EH (cell line): ENCODE results near the gene INPP5D.
"Not testable (repeated sequence)": the region's sequence is repeated elsewhere in the genome, so short reads cannot be mapped to it uniquely, and the experiment has no call there.

Experiments
- DNase-seq: peaks from one replicate; pipeline ENCODE4 v3.0.0-alpha.2; 2015; ENCODE audit warnings: low read depth

The INPP5D gene

GRCh38 chr2:233093721-233094120 lies 33.6 kb downstream of the INPP5D start:
- DNase-seq, result no peak

DNA sequence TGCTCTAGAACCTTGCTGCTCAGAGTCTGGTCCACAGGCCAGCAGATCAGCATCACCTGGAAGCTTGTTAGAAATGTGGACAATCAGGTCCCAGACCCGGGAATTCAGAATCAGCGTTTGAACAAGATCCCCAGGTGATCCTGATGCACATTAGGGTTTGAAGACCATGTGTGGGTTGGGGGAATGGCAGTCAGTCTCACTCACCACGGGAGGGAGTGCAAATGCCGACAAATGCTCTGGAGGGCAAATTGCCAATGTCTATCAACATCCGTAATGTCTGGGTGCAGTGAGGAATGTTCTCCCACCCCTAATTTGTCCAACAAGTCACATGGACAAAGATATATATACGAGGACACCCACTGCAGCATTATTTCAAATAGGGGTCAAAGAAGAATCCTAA lies 34.5 kb downstream of the INPP5D start:
- DNase-seq, result no peak

DNA sequence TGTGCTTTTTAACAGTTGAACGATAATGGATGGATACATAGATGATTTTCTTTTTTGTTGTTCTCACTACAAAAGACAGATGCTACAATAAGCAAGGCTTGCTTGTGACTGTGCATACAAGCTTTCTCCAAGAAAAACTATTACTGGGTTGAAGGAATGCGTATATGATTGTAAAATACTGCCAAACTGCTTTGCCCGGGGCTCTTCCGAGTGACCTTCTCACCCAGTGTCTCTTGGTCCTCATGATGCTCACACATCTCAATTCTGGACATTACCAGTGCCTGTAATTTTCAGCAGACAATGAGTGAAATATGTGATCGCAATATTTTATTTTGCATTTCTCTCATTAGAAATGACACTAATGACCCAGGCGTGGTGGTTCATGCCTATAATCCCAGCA lies 35.9 kb downstream of the INPP5D start:
- DNase-seq, result peak; percentile 3

DNA sequence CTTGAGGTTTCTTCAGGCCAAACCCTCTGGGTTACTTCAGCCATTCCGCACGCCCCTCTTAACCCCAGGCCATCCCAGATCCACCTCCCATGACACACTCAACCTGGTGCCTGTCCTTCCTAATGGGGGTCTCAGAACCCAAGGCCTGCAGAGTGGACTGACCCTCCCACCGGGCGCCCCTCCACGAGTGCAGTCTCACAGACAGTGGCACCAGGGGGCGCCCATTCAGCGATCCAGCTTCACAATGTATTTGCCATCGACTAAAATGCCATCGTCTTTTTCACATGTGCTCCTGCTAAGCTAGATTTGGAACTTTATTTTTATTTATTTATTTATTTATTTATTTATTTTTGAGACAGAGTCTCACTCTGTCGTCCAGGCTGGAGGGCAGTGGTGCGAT lies 38.5 kb downstream of the INPP5D start:
- peak; percentile 26 for DNase-seq

DNA sequence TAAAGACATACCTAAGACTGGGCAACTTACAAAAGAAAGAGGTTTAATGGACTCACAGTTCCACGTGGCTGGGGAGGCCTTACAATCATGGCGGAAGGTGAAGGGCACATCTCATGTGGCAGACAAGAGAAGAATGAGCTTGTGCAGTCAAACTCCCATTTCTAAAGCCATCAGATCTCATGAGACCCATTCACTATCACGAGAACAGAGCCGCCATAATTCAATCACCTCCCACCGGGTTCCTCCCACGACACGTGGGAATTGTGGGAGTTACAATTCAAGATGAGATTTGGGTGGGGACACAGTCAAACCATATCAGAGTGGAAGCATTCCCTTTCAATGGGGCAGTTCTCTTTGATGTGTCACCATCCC lies 39.7 kb downstream of the INPP5D start:
- DNase-seq, result not testable (repeated sequence)

GRCh38 chr2:233100192-233100998 lies 40.3 kb downstream of the INPP5D start:
- DNase-seq, result no peak

- DNase-seq, result no peak
These were observed 41.0 kb downstream of the INPP5D start for GRCh38 chr2:233101141-233101540.

DNA sequence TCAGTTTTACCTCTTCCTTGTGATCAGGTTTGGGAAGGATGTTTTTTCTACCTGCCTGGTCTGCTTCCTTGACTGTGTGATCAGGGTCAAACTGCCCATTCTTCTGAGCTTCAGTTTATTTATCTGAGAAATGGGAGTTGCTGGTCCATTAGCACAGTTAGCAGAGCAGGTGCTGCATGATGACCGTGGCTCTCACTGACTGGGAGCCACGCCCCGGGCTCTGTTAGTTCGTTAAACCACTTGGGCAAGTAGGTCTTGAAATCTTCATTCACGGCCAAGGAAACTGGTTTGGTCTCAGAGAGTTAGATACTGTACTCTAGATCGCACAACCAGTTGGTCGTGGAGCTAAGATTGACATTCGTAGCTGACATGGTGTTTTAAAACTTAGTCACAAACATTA lies 41.7 kb downstream of the INPP5D start:
- DNase-seq, result no peak

DNA sequence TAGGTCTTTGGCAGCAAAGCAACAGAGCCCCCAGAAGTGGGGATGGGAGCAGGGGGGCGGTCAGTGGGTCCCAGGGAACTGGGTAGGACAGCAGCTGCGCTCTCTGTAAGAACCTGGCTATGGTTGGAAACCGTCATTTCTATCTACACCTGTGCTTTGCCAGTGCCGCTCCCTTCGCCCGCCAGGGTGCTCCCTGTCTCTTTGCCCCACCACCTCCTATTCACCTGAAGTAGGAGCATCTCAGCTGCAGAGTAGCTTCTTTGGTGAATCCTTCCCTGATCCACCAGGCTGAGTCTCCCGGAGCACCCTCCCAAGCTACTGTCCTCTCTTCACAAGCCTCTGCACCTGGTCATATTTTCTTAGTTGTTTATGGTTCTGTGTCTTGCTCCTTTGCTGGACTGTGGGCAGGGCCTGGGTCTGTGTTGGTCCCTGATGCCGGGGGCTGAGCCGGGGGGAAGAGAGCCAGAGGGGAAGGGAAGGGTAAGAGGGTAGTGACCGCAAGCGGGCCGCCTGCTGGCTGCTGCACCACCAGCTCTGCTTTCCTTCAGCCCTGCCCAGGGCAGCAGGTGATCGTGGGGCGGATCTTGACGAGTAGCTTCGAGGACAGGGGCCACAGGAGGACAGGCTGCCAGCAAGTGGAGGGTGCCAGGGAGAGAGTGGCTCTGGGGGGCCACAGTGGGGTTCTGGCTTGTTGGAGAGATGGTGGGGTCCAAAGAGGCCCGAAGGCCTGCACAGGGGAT lies 45.2 kb downstream of the INPP5D start:
- no peak for DNase-seq

GRCh38 chr2:233105930-233106329 lies 45.8 kb downstream of the INPP5D start:
- no peak for DNase-seq

DNA sequence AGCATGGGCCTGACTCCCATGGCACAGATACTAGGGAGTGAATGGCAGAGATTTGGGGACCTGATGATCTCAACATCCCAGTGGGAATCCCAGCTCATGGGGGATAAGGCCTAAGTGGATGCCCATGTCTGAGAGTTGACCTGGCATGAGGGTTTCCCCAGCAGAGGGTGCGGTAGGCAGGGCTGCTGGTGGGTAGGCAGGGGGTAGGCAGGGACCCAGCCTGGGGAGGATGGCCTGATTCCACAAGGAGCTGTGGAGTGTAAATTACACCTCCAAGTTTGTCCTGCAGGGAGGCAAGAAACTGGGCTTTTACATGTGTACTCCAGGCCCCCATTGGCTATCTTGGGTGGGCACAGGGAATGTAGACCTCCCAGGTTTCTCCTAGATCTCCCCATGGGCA lies 46.9 kb downstream of the INPP5D start:
- DNase-seq, result no peak

DNA sequence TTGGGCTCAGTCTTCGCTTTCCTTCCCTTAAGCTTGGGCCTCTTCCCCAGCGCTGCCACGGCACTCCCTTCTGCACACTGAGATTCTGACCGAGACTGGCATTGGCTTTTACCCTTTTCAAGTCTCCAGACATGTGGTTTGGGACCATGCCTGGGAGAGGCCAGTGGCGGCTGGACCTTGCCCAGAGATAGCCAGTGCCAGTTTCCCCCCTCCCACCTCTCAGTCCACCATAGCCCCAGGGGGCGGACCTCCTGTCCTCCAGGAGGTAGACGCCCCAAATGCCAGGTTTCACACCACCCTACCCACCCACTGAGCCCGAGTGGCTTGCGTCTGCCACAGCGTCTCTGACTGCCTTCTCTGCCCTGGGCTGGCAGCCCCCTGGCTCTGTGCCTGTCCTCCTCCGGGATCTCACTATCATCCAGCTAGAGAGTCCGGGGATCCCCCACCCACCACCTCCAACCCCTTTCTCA lies 47.7 kb downstream of the INPP5D start:
- DNase-seq, result no peak

- no peak for DNase-seq
These were observed 48.7 kb downstream of the INPP5D start for GRCh38 chr2:233108611-233109490.

- DNase-seq, result no peak
These were observed 51.3 kb downstream of the INPP5D start for GRCh38 chr2:233111427-233111826.

GRCh38 chr2:233112329-233112728 lies 52.2 kb downstream of the INPP5D start:
- no peak for DNase-seq

- no peak for DNase-seq
These were observed 52.8 kb downstream of the INPP5D start for GRCh38 chr2:233112776-233113452.

DNA sequence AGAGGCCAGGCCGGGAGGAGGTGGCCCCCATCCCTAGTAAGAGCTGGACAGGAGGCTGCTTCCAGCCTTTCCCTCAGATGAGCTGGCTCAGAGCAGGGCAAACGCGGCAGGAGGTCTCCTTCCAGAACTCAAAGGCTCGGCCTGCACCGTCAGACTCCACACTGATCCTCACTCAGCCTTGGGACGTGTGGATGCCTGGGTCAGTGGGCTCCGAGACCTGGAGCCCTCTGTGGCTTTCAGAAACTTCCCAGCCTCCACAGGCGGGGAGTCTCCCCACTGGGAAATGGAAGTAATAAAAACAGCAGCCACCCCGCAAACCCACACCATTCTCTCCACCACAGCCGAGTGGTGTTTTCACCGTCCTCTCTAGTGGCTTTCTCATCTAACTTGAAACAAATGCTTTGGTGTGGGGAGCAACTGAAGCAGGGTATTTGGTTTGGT lies 54.3 kb downstream of the INPP5D start:
- no peak for DNase-seq

DNA sequence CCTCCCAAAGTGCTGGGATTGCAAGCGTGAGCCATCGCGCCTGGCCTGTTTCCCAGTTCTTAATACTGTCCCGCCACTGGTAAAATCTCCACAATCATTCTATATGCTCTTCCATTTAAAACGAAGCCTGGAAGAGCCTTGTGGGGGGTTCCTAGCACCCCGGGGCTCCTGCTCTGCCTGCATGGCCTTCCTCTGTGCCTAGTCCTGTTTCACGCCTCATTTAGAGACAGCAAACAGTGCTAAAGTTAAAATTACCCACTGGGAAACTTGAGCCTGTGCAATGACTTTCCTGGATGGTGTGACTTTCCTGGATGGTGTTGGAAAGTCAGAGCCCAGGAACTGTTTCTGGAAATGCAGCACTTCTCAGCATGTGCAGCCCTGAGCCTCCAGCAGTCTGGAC lies 55.0 kb downstream of the INPP5D start:
- DNase-seq, result no peak

DNA sequence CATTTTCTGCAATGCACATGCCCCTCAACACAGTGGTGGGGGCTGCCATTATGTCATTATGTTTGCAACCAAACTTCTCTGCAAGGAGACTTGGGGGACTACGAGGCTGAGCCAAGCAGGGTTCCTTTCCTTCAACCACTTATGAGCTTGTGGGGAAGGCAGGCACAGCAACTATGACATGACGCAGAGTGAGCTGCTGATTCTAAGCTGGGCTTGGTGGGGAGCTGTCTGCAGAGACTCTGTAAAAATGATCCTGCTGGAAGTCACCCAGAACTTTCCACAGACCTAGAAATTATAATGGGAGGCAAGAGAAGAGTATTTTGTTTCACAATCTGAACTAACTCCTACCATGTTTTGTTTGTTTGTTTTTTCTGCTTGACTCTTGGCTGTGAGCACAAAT lies 55.6 kb downstream of the INPP5D start:
- no peak for DNase-seq

DNA sequence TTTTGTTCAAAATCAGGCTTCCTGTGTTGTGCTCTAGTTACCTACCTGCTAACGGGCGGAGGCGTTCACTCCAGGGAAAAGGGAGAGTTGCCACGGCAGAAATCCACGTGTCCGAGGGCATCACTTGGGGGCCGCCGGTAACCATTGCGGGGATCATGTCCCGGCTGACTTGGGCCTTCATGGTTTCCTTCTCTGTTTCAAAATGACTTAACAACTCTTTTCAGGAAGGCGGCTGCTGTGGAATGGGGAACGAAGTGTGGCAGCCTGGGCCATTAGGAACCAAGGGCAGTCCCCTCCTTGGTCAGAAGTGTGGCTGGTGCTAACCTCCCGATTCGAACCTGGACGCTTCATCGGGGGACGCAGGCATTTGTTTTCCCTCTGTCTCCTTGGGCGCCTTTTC lies 56.8 kb downstream of the INPP5D start:
- no peak for DNase-seq

GRCh38 chr2:233117351-233117750 lies 57.2 kb downstream of the INPP5D start:
- no peak for DNase-seq
